ENCODE results near the gene ETV1. TPM values are rescaled to one million over a fixed set of nuclear protein-coding genes. Genes with fewer than 3 reads are reported as not detected.
"Not testable (repeated sequence)": the region's sequence is repeated elsewhere in the genome, so short reads cannot be mapped to it uniquely, and the experiment has no call there.

The ETV1 gene
- total RNA-seq, 2 donors from 2014 or later, result 27.7 to 58.4 TPM

DNA sequence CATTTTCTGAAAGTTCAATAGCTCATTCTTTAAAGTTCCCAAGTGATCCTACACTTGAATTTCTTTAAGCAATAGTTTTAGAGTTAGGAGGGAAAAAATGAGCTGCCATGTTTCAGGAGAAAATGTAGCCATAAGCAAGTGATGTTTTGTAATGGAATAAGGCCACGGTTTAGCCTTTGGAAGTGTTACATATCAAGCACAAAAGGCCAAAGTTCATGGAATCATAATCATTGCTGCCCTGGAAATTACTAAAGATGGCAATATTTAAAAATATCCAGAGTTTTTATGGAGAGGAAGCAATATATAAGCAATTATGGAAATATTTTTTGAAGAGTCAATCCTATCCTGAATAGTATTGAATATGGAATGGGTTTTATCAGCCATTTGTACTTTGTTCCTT, 68.4 kb downstream of the ETV1 start:
- no peaks in the 10 kb centered on the region for H3K9me3 ChIP-seq
- H3K4me1 ChIP-seq, result peaks cover 0 to 11% of the 10 kb centered on the region in 2 donors
- DNase-seq (ENCODE audit: low spot score), result no peak
- H3K4me3 ChIP-seq, result no peak overlapping the region
- no peak overlapping the region for H3K27ac ChIP-seq
- H3K36me3 ChIP-seq, result no peaks in the 10 kb centered on the region
- H3K27me3 ChIP-seq, result no peaks in the 10 kb centered on the region
- TF ChIP-seq, protein P1, sequence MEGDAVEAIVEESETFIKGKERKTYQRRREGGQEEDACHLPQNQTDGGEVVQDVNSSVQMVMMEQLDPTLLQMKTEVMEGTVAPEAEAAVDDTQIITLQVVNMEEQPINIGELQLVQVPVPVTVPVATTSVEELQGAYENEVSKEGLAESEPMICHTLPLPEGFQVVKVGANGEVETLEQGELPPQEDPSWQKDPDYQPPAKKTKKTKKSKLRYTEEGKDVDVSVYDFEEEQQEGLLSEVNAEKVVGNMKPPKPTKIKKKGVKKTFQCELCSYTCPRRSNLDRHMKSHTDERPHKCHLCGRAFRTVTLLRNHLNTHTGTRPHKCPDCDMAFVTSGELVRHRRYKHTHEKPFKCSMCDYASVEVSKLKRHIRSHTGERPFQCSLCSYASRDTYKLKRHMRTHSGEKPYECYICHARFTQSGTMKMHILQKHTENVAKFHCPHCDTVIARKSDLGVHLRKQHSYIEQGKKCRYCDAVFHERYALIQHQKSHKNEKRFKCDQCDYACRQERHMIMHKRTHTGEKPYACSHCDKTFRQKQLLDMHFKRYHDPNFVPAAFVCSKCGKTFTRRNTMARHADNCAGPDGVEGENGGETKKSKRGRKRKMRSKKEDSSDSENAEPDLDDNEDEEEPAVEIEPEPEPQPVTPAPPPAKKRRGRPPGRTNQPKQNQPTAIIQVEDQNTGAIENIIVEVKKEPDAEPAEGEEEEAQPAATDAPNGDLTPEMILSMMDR (IDR thresholded peaks at IDR 0.05), result no peak

DNA sequence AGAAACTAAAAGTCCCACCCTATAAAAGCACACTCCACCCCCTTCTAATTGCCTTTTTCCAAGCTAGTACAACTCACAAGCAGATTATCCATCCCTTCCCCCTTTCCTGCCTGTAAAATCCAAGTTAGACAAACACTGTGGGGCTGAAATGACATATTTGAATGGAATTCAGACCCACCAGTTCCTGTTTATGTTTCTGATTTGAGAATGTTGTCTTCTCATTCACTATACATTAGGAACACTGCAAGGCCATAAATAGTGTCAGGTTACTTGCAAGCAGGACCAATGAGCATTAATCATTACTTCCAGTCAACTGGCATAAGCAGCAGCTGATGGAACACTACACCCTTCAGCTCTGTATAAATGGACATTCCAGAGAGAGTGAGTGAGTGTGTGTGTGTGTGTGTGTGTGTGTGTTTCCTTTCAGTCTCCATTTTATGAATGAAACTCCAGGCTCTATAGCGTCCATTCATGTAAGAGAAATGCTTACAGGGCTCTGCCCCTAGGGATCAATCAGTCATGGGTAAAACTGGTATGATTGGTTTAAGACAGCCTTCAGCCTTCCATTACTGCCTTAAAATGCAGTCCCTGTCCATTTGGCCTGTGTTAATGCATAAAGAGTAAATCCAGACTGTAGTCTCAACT, 69.3 kb downstream of the ETV1 start:
- H3K4me3 ChIP-seq, result no peak overlapping the region
- H3K9me3 ChIP-seq, result no peaks in the 10 kb centered on the region
- peak overlapping the region in 1 of 2 donors; percentile 51 for H3K27ac ChIP-seq
- no peaks in the 10 kb centered on the region for H3K27me3 ChIP-seq
- H3K4me1 ChIP-seq, result peaks cover 0 to 11% of the 10 kb centered on the region in 2 donors
- TF ChIP-seq, protein P1 (IDR thresholded peaks at IDR 0.05), result no peak
- no peak for DNase-seq (ENCODE audit: low spot score)
- H3K36me3 ChIP-seq, result no peaks in the 10 kb centered on the region

DNA sequence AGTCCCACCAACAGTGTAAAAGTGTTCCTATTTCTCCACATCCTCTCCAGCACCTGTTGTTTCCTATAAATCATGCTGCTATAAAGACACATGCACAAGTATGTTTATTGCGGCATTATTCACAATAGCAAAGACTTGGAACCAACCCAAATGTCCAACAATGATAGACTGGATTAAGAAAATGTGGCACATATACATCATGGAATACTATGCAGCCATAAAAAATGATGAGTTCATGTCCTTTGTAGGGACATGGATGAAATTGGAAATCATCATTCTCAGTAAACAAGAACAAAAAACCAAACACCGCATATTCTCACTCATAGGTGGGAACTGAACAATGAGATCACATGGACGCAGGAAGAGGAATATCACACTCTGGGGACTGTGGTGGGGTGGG, 71.1 kb downstream of the ETV1 start:
- not testable (repeated sequence) for H3K4me3 ChIP-seq; H3K9me3 ChIP-seq; H3K36me3 ChIP-seq; H3K27ac ChIP-seq; DNase-seq (ENCODE audit: low spot score); H3K27me3 ChIP-seq
- H3K4me1 ChIP-seq, result peaks cover 0 to 11% of the 10 kb centered on the region in 2 donors

DNA sequence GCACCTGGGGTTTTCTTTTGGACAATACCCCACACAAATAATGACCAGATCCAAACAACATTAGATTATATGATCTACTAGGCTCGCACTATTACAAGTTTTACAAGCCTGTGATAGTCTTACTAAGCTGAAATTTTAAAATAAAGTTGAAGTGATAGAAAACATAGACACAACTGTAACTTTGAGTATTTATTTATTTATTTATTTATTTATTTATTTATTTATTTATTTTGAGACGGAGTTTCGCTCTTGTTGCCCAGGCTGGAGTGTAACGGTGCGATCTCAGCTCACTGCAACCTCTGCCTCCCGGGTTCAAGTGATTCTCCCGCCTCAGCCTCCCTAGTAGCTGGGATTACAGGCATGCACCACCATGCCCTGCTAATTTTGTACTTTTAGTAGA, 72.4 kb downstream of the ETV1 start:
- H3K4me3 ChIP-seq; DNase-seq (ENCODE audit: low spot score); H3K27ac ChIP-seq; H3K36me3 ChIP-seq; H3K27me3 ChIP-seq; H3K9me3 ChIP-seq: not testable (repeated sequence)
- peaks cover 0 to 11% of the 10 kb centered on the region in 2 donors for H3K4me1 ChIP-seq

DNA sequence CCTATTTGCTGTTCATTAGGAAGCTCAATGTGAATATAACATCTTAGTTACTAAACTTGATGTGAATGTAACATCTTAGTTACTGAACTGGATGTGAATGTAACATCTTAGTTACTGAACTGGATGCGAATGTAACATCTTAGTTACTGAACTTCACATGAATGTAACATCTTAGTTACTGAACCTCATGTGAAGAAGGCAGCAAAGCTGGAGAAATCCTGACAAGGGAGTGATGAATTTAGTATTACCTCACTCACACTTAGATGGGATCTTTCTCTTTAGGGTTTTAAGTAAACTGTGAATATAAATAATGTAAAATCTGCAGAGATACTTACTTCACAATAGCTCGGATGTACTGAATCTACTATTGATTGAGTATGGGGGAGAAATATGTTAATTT, 73.6 kb downstream of the ETV1 start:
- no peak overlapping the region for H3K27ac ChIP-seq

DNA sequence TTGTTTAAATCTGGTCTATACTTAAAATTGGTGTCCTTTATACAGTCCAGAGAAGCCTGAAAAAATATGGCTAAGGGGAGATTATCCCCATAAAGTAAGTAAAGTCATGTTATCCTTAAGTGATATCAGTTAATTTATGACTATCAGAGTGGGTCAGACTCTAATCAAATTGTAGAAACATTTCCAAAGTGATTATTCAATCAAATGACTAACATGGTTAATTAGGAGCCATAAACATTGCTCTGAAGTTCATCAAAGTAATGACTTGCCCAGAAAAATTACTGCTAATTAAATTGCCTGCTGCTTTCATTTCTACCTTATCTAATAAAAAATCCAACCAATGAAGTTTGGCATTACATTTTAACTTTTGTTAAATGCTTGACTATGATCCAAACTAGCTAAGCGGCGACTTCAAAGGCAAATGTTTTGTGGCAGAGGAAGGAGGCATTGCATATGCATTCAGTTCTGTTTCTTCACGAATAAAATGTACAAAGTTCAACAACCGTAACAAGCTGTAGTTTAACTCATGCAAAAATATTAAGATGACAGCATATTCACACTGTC, 76.7 kb downstream of the ETV1 start:
- H3K27me3 ChIP-seq, result no peaks in the 10 kb centered on the region
- TF ChIP-seq, protein P1 (IDR thresholded peaks at IDR 0.05), result no peak
- no peaks in the 10 kb centered on the region for H3K9me3 ChIP-seq
- H3K4me1 ChIP-seq, result no peaks in the 10 kb centered on the region
- H3K27ac ChIP-seq, result no peak overlapping the region
- H3K4me3 ChIP-seq, result no peak overlapping the region
- peaks cover 9% of the 10 kb centered on the region for H3K36me3 ChIP-seq
- no peak for DNase-seq (ENCODE audit: low spot score)

More for the DNA sequence above, 73.6 kb downstream of the ETV1 start:
- Histone ChIP-seq H3K27me3 (no peaks in the 10 kb centered on the region), H3K9me3 (no peaks in the 10 kb centered on the region), H3K4me3 (no peak overlapping the region), H3K36me3 (no peaks in the 10 kb centered on the region), H3K4me1 (peaks cover 0 to 11% of the 10 kb centered on the region in 2 donors)
- no peak for DNase-seq (ENCODE audit: low spot score)
- TF ChIP-seq, protein P1 (IDR thresholded peaks at IDR 0.05), result no peak

DNA sequence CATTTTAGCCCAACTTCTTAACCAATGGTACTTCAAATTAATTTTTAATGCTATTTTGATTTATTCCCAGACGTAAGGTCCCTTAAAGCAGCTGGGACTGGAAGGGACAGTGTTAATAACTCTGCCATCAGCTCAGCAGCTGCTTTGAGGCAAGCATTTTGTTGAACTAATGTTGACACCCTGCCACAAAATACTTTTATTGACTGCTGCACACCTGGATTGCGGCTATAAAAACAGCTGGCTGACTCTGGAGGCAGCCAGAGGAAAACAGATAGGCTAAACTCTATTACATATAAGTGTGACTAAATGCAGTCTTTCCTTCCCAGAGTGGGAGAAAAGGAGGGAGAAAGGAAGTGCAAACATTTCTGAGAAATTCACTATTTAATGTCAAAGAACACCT, 77.6 kb downstream of the ETV1 start:
- DNase-seq (ENCODE audit: low spot score), result no peak
- H3K36me3 ChIP-seq, result peaks cover 9% of the 10 kb centered on the region
- TF ChIP-seq, protein P1 (IDR thresholded peaks at IDR 0.05), result no peak
- H3K27me3 ChIP-seq, result no peaks in the 10 kb centered on the region
- no peaks in the 10 kb centered on the region for H3K4me1 ChIP-seq
- no peak overlapping the region for H3K27ac ChIP-seq
- no peaks in the 10 kb centered on the region for H3K9me3 ChIP-seq
- no peak overlapping the region for H3K4me3 ChIP-seq

All from right atrium auricular region (tissue), 2 donors.